Dendritic cell treated with granulocyte-macrophage colony-stimulating factor and Interleukin-4, amounts not matched to agents 40 ng/mL and 50 ng/mL, for 4 days (primary cell): Measurements from ENCODE around the gene COL1A1.

Source experiments
- H3K27ac Mint-ChIP-seq: one replicate; pipeline ENCODE4 v1.8.0; 2022; ENCODE audit warnings: mild to moderate bottlenecking, mixed read lengths
- H3K27me3 Mint-ChIP-seq: one replicate; pipeline ENCODE4 v1.8.0; 2022; ENCODE audit warnings: mild to moderate bottlenecking, mixed read lengths
- H3K36me3 Mint-ChIP-seq: one replicate; pipeline ENCODE4 v1.8.0; 2022; ENCODE audit warnings: low read depth, mixed read lengths
- H3K4me1 Mint-ChIP-seq: one replicate; pipeline ENCODE4 v1.8.0; 2022; ENCODE audit warnings: low read depth, mixed read lengths
- H3K4me3 Mint-ChIP-seq: one replicate; pipeline ENCODE4 v1.8.0; 2022; ENCODE audit warnings: mild to moderate bottlenecking, moderate library complexity, mixed read lengths
- H3K9me3 Mint-ChIP-seq: one replicate; pipeline ENCODE4 v1.8.0; 2022; ENCODE audit warnings: mixed read lengths
- intact Hi-C: fragments of 100-400 bp; cut with micrococcal nuclease; formaldehyde crosslinking; loops from one replicate; pipeline ENCODE4 v1.15.0; 2022

Gene COL1A1

GRCh38 chr17:50169881-50170459, 31.5 kb downstream of the COL1A1 start:
- H3K4me1 Mint-ChIP-seq: peaks cover 11% of the 10 kb centered on the region
- intact Hi-C loops: no loop called here
- H3K9me3 Mint-ChIP-seq: no peaks in the 10 kb centered on the region
- no peaks in the 10 kb centered on the region for H3K36me3 Mint-ChIP-seq
- no peak overlapping the region for H3K27ac Mint-ChIP-seq
- peaks cover 41% of the 10 kb centered on the region for H3K27me3 Mint-ChIP-seq
- H3K4me3 Mint-ChIP-seq: no peak overlapping the region

- Mint-ChIP-seq H3K9me3 (no peaks in the 10 kb centered on the region), H3K27me3 (peaks cover 41% of the 10 kb centered on the region), H3K36me3 (no peaks in the 10 kb centered on the region), H3K27ac (peak overlapping the region; percentile 11), H3K4me3 (no peak overlapping the region), H3K4me1 (peaks cover 12% of the 10 kb centered on the region)
- intact Hi-C loops: no loop called here
Measured at GRCh38 chr17:50169121-50169764, 32.2 kb downstream of the COL1A1 start.

- Mint-ChIP-seq H3K27ac (no peak overlapping the region), H3K36me3 (no peaks in the 10 kb centered on the region), H3K9me3 (no peaks in the 10 kb centered on the region), H3K4me1 (peaks cover 21% of the 10 kb centered on the region), H3K27me3 (peaks cover 41% of the 10 kb centered on the region), H3K4me3 (no peak overlapping the region)
- intact Hi-C loops: no loop called here
Measured at GRCh38 chr17:50168319-50168718, 33.1 kb downstream of the COL1A1 start.

GRCh38 chr17:50167371-50167770, 34.1 kb downstream of the COL1A1 start:
- H3K27ac Mint-ChIP-seq: no peak overlapping the region
- peaks cover 29% of the 10 kb centered on the region for H3K4me1 Mint-ChIP-seq

GRCh38 chr17:50166518-50167181, 34.8 kb downstream of the COL1A1 start:
- Mint-ChIP-seq H3K27me3 (peaks cover 46% of the 10 kb centered on the region), H3K4me1 (peaks cover 36% of the 10 kb centered on the region), H3K36me3 (no peaks in the 10 kb centered on the region), H3K4me3 (no peak overlapping the region), H3K9me3 (no peaks in the 10 kb centered on the region), H3K27ac (no peak overlapping the region)
- intact Hi-C loops: no loop called here

More at GRCh38 chr17:50167371-50167770, 34.1 kb downstream of the COL1A1 start:
- intact Hi-C loops: no loop called here
- Mint-ChIP-seq H3K36me3 (no peaks in the 10 kb centered on the region), H3K27me3 (peaks cover 43% of the 10 kb centered on the region), H3K4me3 (no peak overlapping the region), H3K9me3 (no peaks in the 10 kb centered on the region)

GRCh38 chr17:50165867-50166517, 35.4 kb downstream of the COL1A1 start, which contains the start of gene SGCA:
Gene SGCA (plus strand): TSS chr17:50166005. CDS start chr17:50166041, 36 bp downstream.
- peaks cover 45% of the 10 kb centered on the region for H3K27me3 Mint-ChIP-seq
- peaks cover 41% of the 10 kb centered on the region for H3K4me1 Mint-ChIP-seq
- H3K27ac Mint-ChIP-seq: peak within 1 kb of the TSS; percentile 3
- intact Hi-C loops: no loop called here
- no peaks in the 10 kb centered on the region for H3K9me3 Mint-ChIP-seq
- no peak within 1 kb of the TSS for H3K4me3 Mint-ChIP-seq
- no peaks in the 10 kb centered on the region for H3K36me3 Mint-ChIP-seq

- intact Hi-C loops: no loop called here
- H3K27ac Mint-ChIP-seq: peak overlapping the region; percentile 3
- no peak overlapping the region for H3K4me3 Mint-ChIP-seq
- no peaks in the 10 kb centered on the region for H3K36me3 Mint-ChIP-seq
- H3K27me3 Mint-ChIP-seq: peaks cover 50% of the 10 kb centered on the region
- no peaks in the 10 kb centered on the region for H3K9me3 Mint-ChIP-seq
- H3K4me1 Mint-ChIP-seq: peaks cover 46% of the 10 kb centered on the region
Measured at GRCh38 chr17:50165466-50165865, 36.0 kb downstream of the COL1A1 start.

GRCh38 chr17:50165066-50165465, 36.4 kb downstream of the COL1A1 start:
- no peaks in the 10 kb centered on the region for H3K36me3 Mint-ChIP-seq
- peaks cover 51% of the 10 kb centered on the region for H3K27me3 Mint-ChIP-seq
- peak overlapping the region; percentile 3 for H3K27ac Mint-ChIP-seq
- intact Hi-C loops: no loop called here
- peaks cover 46% of the 10 kb centered on the region for H3K4me1 Mint-ChIP-seq
- H3K4me3 Mint-ChIP-seq: no peak overlapping the region
- H3K9me3 Mint-ChIP-seq: no peaks in the 10 kb centered on the region

GRCh38 chr17:50164697-50164988, 36.8 kb downstream of the COL1A1 start:
- Mint-ChIP-seq H3K4me3 (no peak overlapping the region), H3K4me1 (peaks cover 46% of the 10 kb centered on the region), H3K36me3 (no peaks in the 10 kb centered on the region), H3K27ac (no peak overlapping the region), H3K9me3 (no peaks in the 10 kb centered on the region), H3K27me3 (peaks cover 51% of the 10 kb centered on the region)
- intact Hi-C loops: loop anchor here (5.0 kb wide), 1 partner anchor 37 kb away; no protein-coding TSS in a partner anchor

GRCh38 chr17:50163843-50164696, 37.4 kb downstream of the COL1A1 start:
- Mint-ChIP-seq H3K9me3 (no peaks in the 10 kb centered on the region), H3K27me3 (peaks cover 50% of the 10 kb centered on the region), H3K27ac (no peak overlapping the region), H3K4me1 (peaks cover 41% of the 10 kb centered on the region), H3K4me3 (no peak overlapping the region), H3K36me3 (no peaks in the 10 kb centered on the region)
- intact Hi-C loops: loop anchor here (5.0 kb wide), 1 partner anchor 37 kb away; no protein-coding TSS in a partner anchor

- intact Hi-C loops: loop anchor here (5.0 kb wide), 1 partner anchor 35 kb away; no protein-coding TSS in a partner anchor
- Mint-ChIP-seq H3K4me1 (peaks cover 35% of the 10 kb centered on the region), H3K36me3 (no peaks in the 10 kb centered on the region), H3K9me3 (no peaks in the 10 kb centered on the region), H3K4me3 (no peak overlapping the region), H3K27me3 (peaks cover 36% of the 10 kb centered on the region), H3K27ac (no peak overlapping the region)
Measured at GRCh38 chr17:50162466-50163254, 38.8 kb downstream of the COL1A1 start.

- Mint-ChIP-seq H3K27ac (no peak overlapping the region), H3K4me1 (peaks cover 35% of the 10 kb centered on the region)
Measured at GRCh38 chr17:50161911-50162288, 39.5 kb downstream of the COL1A1 start.

More at GRCh38 chr17:50161911-50162288, 39.5 kb downstream of the COL1A1 start:
- no peak overlapping the region for H3K4me3 Mint-ChIP-seq
- no peaks in the 10 kb centered on the region for H3K36me3 Mint-ChIP-seq
- peaks cover 33% of the 10 kb centered on the region for H3K27me3 Mint-ChIP-seq
- H3K9me3 Mint-ChIP-seq: no peaks in the 10 kb centered on the region
- intact Hi-C loops: loop anchor here (5.0 kb wide), 1 partner anchor 35 kb away; no protein-coding TSS in a partner anchor
